K562 (cell line): ENCODE data around the gene CLCN2.

Source experiments
- CEBPZ ChIP-seq: fragments of 150-350 bp; IDR thresholded peaks from 2 replicates; pipeline ENCODE4 v1.6.1; 2014; ENCODE audit warnings: low read depth, mild to moderate bottlenecking, low read length, borderline replicate concordance
- CHAMP1 ChIP-seq: fragments of 450-650 bp; IDR thresholded peaks from 2 replicates; pipeline ENCODE4 v1.6.1; 2016; ENCODE audit warnings: mild to moderate bottlenecking
- CHD2 ChIP-seq: IDR thresholded peaks from 2 replicates; pipeline ENCODE4 v1.6.1; 2011; ENCODE audit warnings: low read depth, low read length
- CTCF ChIP-seq, 3 experiments: IDR thresholded peaks in 2 of 3; conservative IDR thresholded peaks in 1 of 3; 2 replicates each; pipeline ENCODE4 v1.5.1; 2011 to 2012; ENCODE audit warnings: low read length in 3 of 3, mild to moderate bottlenecking in 3 of 3, control low read depth in 2 of 3, improper control_type of control experiment in 1 of 3, inconsistent platforms in 1 of 3, low read depth in 1 of 3, mixed read lengths in 1 of 3, moderate library complexity in 1 of 3; ENCODE audit not compliant: insufficient read depth in 2 of 3
- EP300 ChIP-seq: IDR thresholded peaks from 2 replicates; pipeline ENCODE4 v1.6.1; 2012; ENCODE audit warnings: low read length, improper control_type of control experiment
- FOXM1 ChIP-seq, 2 experiments: fragments of 450-650 bp in 1 of 2; sonication (generic) in 1 of 2; formaldehyde crosslinking in 1 of 2; IDR thresholded peaks; 2 replicates each; pipeline versions ENCODE4 v1.6.1 to v1.9.0; 2017 to 2022; ENCODE audit warnings: low read depth in 2 of 2, mild to moderate bottlenecking in 2 of 2, missing genetic modification reagents in 1 of 2, moderate library complexity in 1 of 2
- FOXP1 ChIP-seq: sonication (generic); formaldehyde crosslinking; IDR thresholded peaks from 2 replicates; pipeline ENCODE4 v1.8.0; 2022; ENCODE audit warnings: mild to moderate bottlenecking, missing genetic modification reagents
- NUFIP1 ChIP-seq: fragments of 450-650 bp; IDR thresholded peaks from 2 replicates; pipeline ENCODE4 v1.6.1; 2018; ENCODE audit not compliant: partially characterized antibody
- TAF1 ChIP-seq: IDR thresholded peaks from 2 replicates; pipeline ENCODE4 v1.6.1; 2011; ENCODE audit warnings: mild to moderate bottlenecking, low read length, moderate library complexity; ENCODE audit not compliant: insufficient read depth, control insufficient read depth, severe bottlenecking; ENCODE audit errors: extremely low read depth
- TEAD4 ChIP-seq, 2 experiments: sonication (generic) in 1 of 2; formaldehyde crosslinking in 1 of 2; IDR thresholded peaks; 2 replicates each; pipeline versions ENCODE4 v1.6.1 to v1.8.0; 2012 to 2022; ENCODE audit warnings: borderline replicate concordance in 1 of 2, inconsistent platforms in 1 of 2, low read length in 1 of 2, mild to moderate bottlenecking in 1 of 2, missing genetic modification reagents in 1 of 2
- ZBTB7A ChIP-seq: IDR thresholded peaks from 2 replicates; pipeline ENCODE4 v1.6.1; 2011; ENCODE audit warnings: low read depth, mild to moderate bottlenecking, low read length, moderate library complexity, borderline replicate concordance; ENCODE audit not compliant: control insufficient read depth

GRCh38 chr3:184368116-184368515 is 6.7 kb upstream of the CLCN2 start:
- TF ChIP-seq TAF1 (no peak), ZBTB7A (no peak), FOXP1 (CRISPR knock-in tag) (no peak), CHD2 (no peak), TEAD4 (IDR thresholded peaks at IDR 0.05; ENCODE audit: low read length) (no peak), TEAD4 (CRISPR knock-in tag; IDR thresholded peaks at IDR 0.05; ENCODE audit: borderline replicate concordance) (no peak), FOXM1 (IDR thresholded peaks at IDR 0.05; ENCODE audit: low read depth) (no peak), FOXM1 (CRISPR knock-in tag; IDR thresholded peaks at IDR 0.05; ENCODE audit: low read depth) (no peak), CEBPZ (no peak), EP300 (no peak), CHAMP1 (no peak), CTCF (IDR thresholded peaks at IDR 0.05 in 2 of 3, conservative IDR thresholded peaks at IDR 0.05 in 1 of 3; ENCODE audit: insufficient read depth in 2 of 3, low read depth in 1 of 3, low read length in 3 of 3) (no peak), NUFIP1 (no peak)
